Stimulated activated CD8-positive, alpha-beta memory T cell treated with anti-CD3 and anti-CD28 coated beads, Interleukin-12 subunit alpha, Interleukin-12 subunit beta, amount 100 ng/mL, for 24 hours (primary cell): ENCODE results near the gene ESR2.
"Not testable (repeated sequence)": the region's sequence is repeated elsewhere in the genome, so short reads cannot be mapped to it uniquely, and the experiment has no call there.

Experiments used
- DNase-seq: peaks from one replicate; pipeline ENCODE4 v3.0.0-alpha.2; 2020; ENCODE audit errors: extremely low read depth

The ESR2 gene

DNA sequence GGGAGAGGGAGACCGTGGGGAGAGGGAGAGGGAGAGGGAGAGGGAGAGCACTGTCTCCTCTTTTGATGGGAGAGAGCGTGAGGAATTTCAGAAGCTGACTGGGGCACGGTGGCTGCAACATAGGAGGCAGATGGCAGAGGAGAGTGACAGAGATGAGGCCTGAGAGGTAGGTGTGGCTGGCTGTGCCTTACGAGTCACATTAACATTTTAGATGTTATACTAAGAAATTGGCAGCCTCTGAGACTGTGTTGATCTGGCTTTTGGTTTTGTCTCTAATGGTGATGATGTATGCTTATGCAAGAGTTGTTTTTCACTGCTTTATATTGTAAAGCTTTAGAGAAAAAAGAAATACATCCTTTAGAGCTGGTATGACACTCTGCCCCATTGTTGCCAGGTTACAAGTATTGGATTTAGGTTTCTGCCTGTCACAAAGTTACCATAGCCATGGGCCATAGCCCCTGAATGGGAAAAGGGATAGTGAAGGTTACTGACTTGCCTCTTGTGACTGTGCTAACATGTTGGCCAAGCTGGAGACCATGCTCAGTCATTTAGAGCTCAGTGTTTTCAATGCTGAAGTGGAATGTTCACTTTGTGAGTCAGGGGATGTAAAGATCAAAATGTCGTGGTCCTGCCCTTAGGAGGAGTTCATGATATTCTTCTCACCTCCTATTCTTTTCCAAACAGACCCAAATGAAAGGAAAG is 255.2 kb downstream of the ESR2 start:
- no peak for DNase-seq

DNA sequence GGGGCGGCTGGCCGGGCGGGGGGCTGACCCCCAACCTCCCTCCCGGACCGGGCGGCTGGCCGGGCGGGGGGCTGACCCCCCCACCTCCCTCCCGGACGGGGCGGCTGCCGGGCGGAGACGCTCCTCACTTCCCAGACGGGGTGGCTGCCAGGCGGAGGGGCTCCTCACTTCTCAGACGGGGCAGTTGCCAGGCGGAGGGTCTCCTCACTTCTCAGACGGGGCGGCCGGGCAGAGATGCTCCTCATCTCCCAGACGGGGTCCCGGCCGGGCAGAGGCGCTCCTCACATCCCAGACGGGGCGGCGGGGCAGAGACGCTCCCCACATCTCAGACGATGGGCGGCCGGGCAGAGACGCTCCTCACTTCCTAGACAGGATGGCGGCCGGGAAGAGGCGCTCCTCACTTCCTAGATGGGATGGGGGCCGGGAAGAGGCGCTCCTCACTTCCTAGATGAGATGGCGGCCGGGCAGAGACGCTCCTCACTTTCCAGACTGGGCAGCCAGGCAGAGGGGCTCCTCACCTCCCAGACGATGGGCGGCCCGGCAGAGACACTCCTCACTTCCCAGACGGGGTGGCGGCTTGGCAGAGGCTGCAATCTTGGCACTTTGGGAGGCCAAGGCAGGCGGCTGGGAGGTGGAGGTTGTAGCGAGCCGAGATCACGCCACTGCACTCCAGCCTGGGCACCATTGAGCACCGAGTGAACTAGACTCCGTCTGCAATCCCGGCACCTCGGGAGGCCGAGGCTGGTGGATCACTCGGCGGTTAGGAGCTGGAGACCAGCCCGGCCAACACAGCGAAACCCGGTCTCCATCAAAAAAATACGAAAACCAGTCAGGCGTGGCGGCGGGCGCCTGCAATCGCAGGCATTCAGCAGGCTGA is 256.1 kb downstream of the ESR2 start:
- DNase-seq, result not testable (repeated sequence)

DNA sequence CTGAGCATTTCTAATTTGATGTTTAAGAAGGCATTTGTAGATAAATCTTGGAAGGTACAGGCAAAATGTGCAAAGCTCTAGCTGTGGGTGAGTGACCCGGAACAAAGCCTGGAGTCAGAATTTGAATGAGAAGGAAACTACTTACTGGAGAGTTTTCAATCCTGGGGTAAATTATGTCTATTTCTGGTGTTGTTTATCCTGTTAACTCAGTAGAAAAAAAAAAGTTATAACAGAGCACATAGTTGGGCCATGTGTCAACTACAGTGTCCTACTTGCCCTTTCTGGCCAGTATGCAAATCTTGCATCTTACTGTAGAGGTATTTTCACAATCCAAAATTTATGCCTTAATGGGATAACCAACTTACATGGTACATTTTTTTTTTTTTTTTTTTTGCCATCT is 259.0 kb downstream of the ESR2 start:
- DNase-seq, result no peak
